Measurements from ENCODE around the gene AATK. TPM values are rescaled to one million over a fixed set of nuclear protein-coding genes. Genes with fewer than 3 reads are reported as not detected.

Gene AATK
- total and polyA plus RNA-seq, 2 of the 4 experiments (the other 2 are of a cell fraction): under 0.01 to 0.21 TPM

- Histone ChIP-seq H3K4me3 (ENCODE audit: insufficient read depth, low read depth, low read length) (no peak overlapping the region), H3K9me1 (ENCODE audit: insufficient read depth, low read length) (no peaks in the 10 kb centered on the region), H3K79me1 (ENCODE audit: low read depth in 1 of 2, low read length in 2 of 2) (0 out of 4 replicates have a peak, but pooled peaks cover 0 to 3% of the 10 kb centered on the region in 2 experiments), H3K4ac (ENCODE audit: low read depth, low read length) (no peak overlapping the region), H2AK5ac (ENCODE audit: low read depth, low read length) (no peak overlapping the region), H3K9ac (ENCODE audit: low read depth, low read length) (no peak overlapping the region), H4K20me1 (ENCODE audit: insufficient read depth, low read length) (no peaks in the 10 kb centered on the region; the same call in 1 of the 2 replicates), H3K56ac (ENCODE audit: extremely low read depth, insufficient read depth, low read length) (no peak overlapping the region), H3K36me3 (ENCODE audit: control insufficient read depth, insufficient read depth, low read length) (peaks cover 15% of the 10 kb centered on the region; the same call in 1 of the 2 replicates), H3K27ac (ENCODE audit: insufficient read depth, low read length) (no peak overlapping the region), H4K5ac (ENCODE audit: low read depth, low read length) (no peak overlapping the region), H3K23ac (ENCODE audit: low read depth, low read length) (no peak overlapping the region), H4K8ac (ENCODE audit: low read depth in 2 of 2, low read length in 2 of 2) (no peak overlapping the region), H2AK9ac (replicated peaks; ENCODE audit: low read depth, low read length, poor library complexity) (no peak overlapping the region), H2AFZ (replicated peaks; ENCODE audit: low read length, poor library complexity) (no peak overlapping the region), H4K91ac (ENCODE audit: insufficient read depth, low read depth, low read length) (no peak overlapping the region), H2BK5ac (ENCODE audit: low read depth, low read length, poor library complexity, severe bottlenecking) (no peak overlapping the region), H2BK20ac (ENCODE audit: low read depth, low read length) (no peak overlapping the region), H3K4me2 (ENCODE audit: low read depth, low read length) (no peak overlapping the region), H3K9me3 (ENCODE audit: control insufficient read depth, insufficient read depth, low read length) (no peaks in the 10 kb centered on the region), H2BK120ac (ENCODE audit: low read depth, low read length) (no peak overlapping the region), H3K27me3 (ENCODE audit: control insufficient read depth, insufficient read depth, low read length) (no peaks in the 10 kb centered on the region), H2BK15ac (ENCODE audit: low read depth, low read length) (no peak overlapping the region), H3K14ac (replicated peaks; ENCODE audit: low read depth, low read length) (no peak overlapping the region), H3K18ac (ENCODE audit: low read depth, low read length) (no peak overlapping the region), H3K4me1 (ENCODE audit: control insufficient read depth, insufficient read depth, low read length) (no peaks in the 10 kb centered on the region)
- ATAC-seq (ENCODE audit: low read depth) (no peak), DNase-seq (no peak)
- in situ Hi-C loops (cut with MboI; ENCODE audit: low sequenced_read_pairs): no loop called here
- POLR2A ChIA-PET (ENCODE audit: unreplicated experiment): no interaction called here
- WGBS, 2 experiments (ENCODE audit: extremely low coverage in 2 of 2, insufficient read length in 1 of 2): 94% methylated on average over 18 of the region's 32 CpGs; no CpG with 5 or more reads in 1 of the 2 experiments
- dilution Hi-C loops (cut with HindIII; ENCODE audit: low sequenced_read_pairs, unreplicated experiment): no loop called here
- TF ChIP-seq CTCF (conservative IDR thresholded peaks at IDR 0.05; ENCODE audit: low read depth, low read length) (no peak), SMC3 (IDR thresholded peaks at IDR 0.05; ENCODE audit: low read depth, low read length) (no peak), RFX5 (IDR thresholded peaks at IDR 0.05; ENCODE audit: low read depth, low read length) (no peak), RCOR1 (IDR thresholded peaks at IDR 0.05; ENCODE audit: insufficient replicate concordance, low read length) (no peak), CHD1 (IDR thresholded peaks at IDR 0.05; ENCODE audit: low read depth, low read length) (no peak), ELK1 (IDR thresholded peaks at IDR 0.05; ENCODE audit: borderline replicate concordance, low read depth, low read length) (no peak), MXI1 (IDR thresholded peaks at IDR 0.05; ENCODE audit: borderline replicate concordance, low read depth, low read length) (no peak), POLR2A (IDR thresholded peaks at IDR 0.05; ENCODE audit: low read depth, low read length) (no peak), FOS (IDR thresholded peaks at IDR 0.05; ENCODE audit: low read depth, low read length) (no peak), USF2 (IDR thresholded peaks at IDR 0.05; ENCODE audit: low read depth, low read length) (no peak), BHLHE40 (IDR thresholded peaks at IDR 0.05; ENCODE audit: low read depth, low read length) (no peak), MAFK (IDR thresholded peaks at IDR 0.05; ENCODE audit: low read depth, low read length) (no peak), RAD21 (IDR thresholded peaks at IDR 0.05; ENCODE audit: low read length) (no peak), CEBPB (IDR thresholded peaks at IDR 0.05; ENCODE audit: low read depth, low read length) (no peak), MAZ (IDR thresholded peaks at IDR 0.05; ENCODE audit: borderline replicate concordance, low read depth, low read length) (no peak), NFE2L2 (IDR thresholded peaks at IDR 0.05; ENCODE audit: low read depth, low read length) (no peak)
- intact Hi-C loops (cut with micrococcal nuclease): no loop called here
- CTCF ChIA-PET: no interaction called here
- BruUV-seq (replicated peaks): no TSS peak
Measured at GRCh38 chr17:81086789-81087551, 79.1 kb downstream of the AATK start.

All from IMR-90 (cell line).